HG03280 (cell line): ENCODE results near the gene ARHGAP8.

Experiments used
- ATAC-seq: cut with Tn5 transposase; IDR thresholded peaks from one replicate; pipeline ENCODE4 v1.9.1; 2021; ENCODE audit warnings: mild to moderate bottlenecking, moderate library complexity; ENCODE audit not compliant: unreplicated experiment

The ARHGAP8 gene

GRCh38 chr22:44822534-44822933 is 70.2 kb downstream of the ARHGAP8 start:
- no peak for ATAC-seq

- no peak for ATAC-seq
Measured at GRCh38 chr22:44823396-44823795, 71.0 kb downstream of the ARHGAP8 start.

GRCh38 chr22:44823806-44824205 is 71.4 kb downstream of the ARHGAP8 start:
- no peak for ATAC-seq

GRCh38 chr22:44824271-44824670 is 71.9 kb downstream of the ARHGAP8 start:
- ATAC-seq: no peak

- no peak for ATAC-seq
Measured at GRCh38 chr22:44825310-44826150, 73.2 kb downstream of the ARHGAP8 start.

GRCh38 chr22:44827666-44828190 is 75.4 kb downstream of the ARHGAP8 start:
- ATAC-seq: no peak

GRCh38 chr22:44828193-44828592 is 75.8 kb downstream of the ARHGAP8 start:
- ATAC-seq: no peak

GRCh38 chr22:44831885-44832284 is 79.5 kb downstream of the ARHGAP8 start:
- no peak for ATAC-seq

GRCh38 chr22:44834065-44834464 is 81.7 kb downstream of the ARHGAP8 start:
- no peak for ATAC-seq

GRCh38 chr22:44837481-44837880 is 85.1 kb downstream of the ARHGAP8 start:
- ATAC-seq: no peak

- no peak for ATAC-seq
Measured at GRCh38 chr22:44838316-44839016, 86.1 kb downstream of the ARHGAP8 start.

GRCh38 chr22:44839061-44839460 is 86.7 kb downstream of the ARHGAP8 start:
- no peak for ATAC-seq

- no peak for ATAC-seq
Measured at GRCh38 chr22:44839721-44840120, 87.3 kb downstream of the ARHGAP8 start.

GRCh38 chr22:44840611-44841322 is 88.4 kb downstream of the ARHGAP8 start:
- no peak for ATAC-seq

- no peak for ATAC-seq
Measured at GRCh38 chr22:44842417-44842816, 90.0 kb downstream of the ARHGAP8 start.

- ATAC-seq: no peak
Measured at GRCh38 chr22:44845191-44845590, 92.8 kb downstream of the ARHGAP8 start.

- no peak for ATAC-seq
Measured at GRCh38 chr22:44845796-44846720, 93.7 kb downstream of the ARHGAP8 start.

GRCh38 chr22:44846726-44847275 is 94.4 kb downstream of the ARHGAP8 start:
- ATAC-seq: no peak

- no peak for ATAC-seq
Measured at GRCh38 chr22:44847380-44847779, 95.0 kb downstream of the ARHGAP8 start.

GRCh38 chr22:44847892-44848291 is 95.5 kb downstream of the ARHGAP8 start:
- no peak for ATAC-seq
